H54 (cell line): ENCODE data around the gene CCND2.

Experiments
- DNase-seq: peaks from one replicate; pipeline ENCODE4 v3.0.0; 2011; ENCODE audit warnings: low spot score, mixed read lengths; ENCODE audit not compliant: insufficient read length
- FAIRE-seq: peaks from 3 replicates; lab custom pipeline; 2011; peaks lifted over from hg19 to GRCh38; lab: Jason Lieb, UNC
- POLR2A ChIP-seq: IDR thresholded peaks from 2 replicates; pipeline ENCODE4 v1.6.1; 2011; ENCODE audit warnings: low read depth, mild to moderate bottlenecking, low read length

Gene CCND2

GRCh38 chr12:4303750-4304149, 30.2 kb downstream of the CCND2 start:
- DNase-seq (no peak), FAIRE-seq (no peak)
- TF ChIP-seq POLR2A: no peak

GRCh38 chr12:4307593-4308333, 34.2 kb downstream of the CCND2 start:
- TF ChIP-seq POLR2A: no peak
- FAIRE-seq (no peak), DNase-seq (peak; percentile 53)

- DNase-seq: no peak
- FAIRE-seq: no peak
- TF ChIP-seq POLR2A: no peak
These were observed 34.9 kb downstream of the CCND2 start for GRCh38 chr12:4308334-4308950.

GRCh38 chr12:4311776-4312175, 38.2 kb downstream of the CCND2 start:
- DNase-seq (no peak), FAIRE-seq (no peak)
- TF ChIP-seq POLR2A: no peak

GRCh38 chr12:4312251-4312650, 38.7 kb downstream of the CCND2 start:
- no peak for TF ChIP-seq POLR2A
- FAIRE-seq: no peak
- no peak for DNase-seq

- no peak for TF ChIP-seq POLR2A
- peak; percentile 19 for DNase-seq
- FAIRE-seq: no peak
These were observed 46.9 kb downstream of the CCND2 start for GRCh38 chr12:4320497-4320852.

- peak; percentile 99 for TF ChIP-seq POLR2A
- FAIRE-seq: no peak
These were observed 47.5 kb downstream of the CCND2 start, which contains the start of gene TIGAR for GRCh38 chr12:4320853-4321701. TSS of gene TIGAR (plus strand) at chr12:4321213. CDS start at chr12:4321272, 59 bp downstream.

GRCh38 chr12:4322726-4323125, 49.2 kb downstream of the CCND2 start:
- DNase-seq (no peak), FAIRE-seq (no peak)
- TF ChIP-seq POLR2A: no peak

More at GRCh38 chr12:4320853-4321701, 47.5 kb downstream of the CCND2 start, which contains the start of gene TIGAR:
- peak; percentile 97 for DNase-seq
